ENCODE results near the gene SERINC5.

SERINC5 gene

DNA sequence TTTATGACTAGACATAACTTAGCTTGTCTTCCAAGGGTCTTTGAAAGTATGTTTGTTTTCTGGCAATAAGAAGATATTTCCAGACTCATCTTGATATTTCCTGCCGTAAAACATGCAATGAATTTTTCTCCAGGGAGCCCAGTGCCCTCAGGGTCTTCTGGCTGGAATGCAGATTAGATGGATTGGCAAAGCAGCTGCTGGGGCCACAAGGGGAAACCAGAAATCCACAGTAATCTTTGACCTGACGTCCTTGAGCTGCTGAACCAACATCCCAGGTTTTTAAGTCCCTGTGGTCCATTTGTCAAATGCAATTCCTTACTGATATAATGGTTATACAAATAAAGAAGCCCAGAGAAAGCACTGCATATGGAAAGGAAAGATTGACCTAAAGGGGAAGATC lies 127.7 kb downstream of the SERINC5 start:
- Histone ChIP-seq H3K4me3 (ENCODE audit: low read length, poor library complexity, severe bottlenecking) (no peak overlapping the region), H3K9me2 (replicated peaks; ENCODE audit: low read depth, low read length) (no peaks in the 10 kb centered on the region), H3K79me2 (ENCODE audit: insufficient read depth, low read length) (no peaks in the 10 kb centered on the region), H3K27me3 (ENCODE audit: insufficient read depth, low read length, poor library complexity, severe bottlenecking) (no peaks in the 10 kb centered on the region), H3K36me3 (ENCODE audit: insufficient read depth, low read length) (no peaks in the 10 kb centered on the region), H3F3A (ENCODE audit: low read depth) (no peaks in the 10 kb centered on the region), H2AFZ (ENCODE audit: low read length) (no peak overlapping the region), H3K9ac (ENCODE audit: low read depth, low read length, poor library complexity, severe bottlenecking) (no peak overlapping the region), H3K4me2 (ENCODE audit: low read depth, low read length, poor library complexity, severe bottlenecking) (no peak overlapping the region), H3K9me3 (ENCODE audit: insufficient read depth, low read depth, low read length) (no peaks in the 10 kb centered on the region), H3K4me1 (ENCODE audit: insufficient read depth, low read length, poor library complexity, severe bottlenecking) (peaks cover 16% of the 10 kb centered on the region), H4K20me1 (ENCODE audit: insufficient read depth, low read length, poor library complexity, severe bottlenecking) (no peaks in the 10 kb centered on the region)
- TF ChIP-seq EZH2phosphoT487 (IDR thresholded peaks at IDR 0.05; ENCODE audit: borderline replicate concordance), result no peak
- TF ChIP-seq, protein P1, sequence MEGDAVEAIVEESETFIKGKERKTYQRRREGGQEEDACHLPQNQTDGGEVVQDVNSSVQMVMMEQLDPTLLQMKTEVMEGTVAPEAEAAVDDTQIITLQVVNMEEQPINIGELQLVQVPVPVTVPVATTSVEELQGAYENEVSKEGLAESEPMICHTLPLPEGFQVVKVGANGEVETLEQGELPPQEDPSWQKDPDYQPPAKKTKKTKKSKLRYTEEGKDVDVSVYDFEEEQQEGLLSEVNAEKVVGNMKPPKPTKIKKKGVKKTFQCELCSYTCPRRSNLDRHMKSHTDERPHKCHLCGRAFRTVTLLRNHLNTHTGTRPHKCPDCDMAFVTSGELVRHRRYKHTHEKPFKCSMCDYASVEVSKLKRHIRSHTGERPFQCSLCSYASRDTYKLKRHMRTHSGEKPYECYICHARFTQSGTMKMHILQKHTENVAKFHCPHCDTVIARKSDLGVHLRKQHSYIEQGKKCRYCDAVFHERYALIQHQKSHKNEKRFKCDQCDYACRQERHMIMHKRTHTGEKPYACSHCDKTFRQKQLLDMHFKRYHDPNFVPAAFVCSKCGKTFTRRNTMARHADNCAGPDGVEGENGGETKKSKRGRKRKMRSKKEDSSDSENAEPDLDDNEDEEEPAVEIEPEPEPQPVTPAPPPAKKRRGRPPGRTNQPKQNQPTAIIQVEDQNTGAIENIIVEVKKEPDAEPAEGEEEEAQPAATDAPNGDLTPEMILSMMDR (conservative IDR thresholded peaks at IDR 0.05; ENCODE audit: low read length), result no peak

DNA sequence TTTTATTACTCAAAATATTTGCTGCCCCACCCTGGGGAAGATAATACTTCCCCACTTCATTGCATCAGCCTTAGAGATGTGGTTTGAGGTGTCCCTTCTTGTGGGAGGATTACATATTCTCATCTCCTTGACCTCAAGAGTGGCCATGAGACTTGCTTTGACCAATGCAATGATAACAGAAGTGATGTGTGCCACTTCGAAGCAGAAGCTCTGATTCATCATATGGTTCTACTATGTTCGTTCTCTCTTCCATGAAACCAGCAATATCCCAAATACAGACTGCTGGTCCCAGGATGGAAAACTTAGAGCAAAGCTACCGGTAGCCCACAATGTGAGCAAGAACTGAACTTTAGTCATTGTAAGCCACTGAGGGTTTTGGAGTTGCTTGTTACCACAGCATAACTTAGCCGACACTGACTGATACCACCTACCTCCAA lies 128.7 kb downstream of the SERINC5 start:
- Histone ChIP-seq H4K20me1 (ENCODE audit: insufficient read depth, low read length, poor library complexity, severe bottlenecking) (no peaks in the 10 kb centered on the region), H3K9me2 (replicated peaks; ENCODE audit: low read depth, low read length) (no peaks in the 10 kb centered on the region), H3K79me2 (ENCODE audit: insufficient read depth, low read length) (no peaks in the 10 kb centered on the region), H3K4me1 (ENCODE audit: insufficient read depth, low read length, poor library complexity, severe bottlenecking) (peaks cover 16% of the 10 kb centered on the region), H3K36me3 (ENCODE audit: insufficient read depth, low read length) (no peaks in the 10 kb centered on the region), H3K27me3 (ENCODE audit: insufficient read depth, low read length, poor library complexity, severe bottlenecking) (no peaks in the 10 kb centered on the region), H3K9ac (ENCODE audit: low read depth, low read length, poor library complexity, severe bottlenecking) (no peak overlapping the region), H3F3A (ENCODE audit: low read depth) (no peaks in the 10 kb centered on the region), H3K4me2 (ENCODE audit: low read depth, low read length, poor library complexity, severe bottlenecking) (no peak overlapping the region), H3K4me3 (ENCODE audit: low read length, poor library complexity, severe bottlenecking) (no peak overlapping the region), H2AFZ (ENCODE audit: low read length) (no peak overlapping the region), H3K9me3 (ENCODE audit: insufficient read depth, low read depth, low read length) (no peaks in the 10 kb centered on the region)
- TF ChIP-seq, protein P1 (conservative IDR thresholded peaks at IDR 0.05; ENCODE audit: low read length), result no peak
- no peak for TF ChIP-seq EZH2phosphoT487 (IDR thresholded peaks at IDR 0.05; ENCODE audit: borderline replicate concordance)

DNA sequence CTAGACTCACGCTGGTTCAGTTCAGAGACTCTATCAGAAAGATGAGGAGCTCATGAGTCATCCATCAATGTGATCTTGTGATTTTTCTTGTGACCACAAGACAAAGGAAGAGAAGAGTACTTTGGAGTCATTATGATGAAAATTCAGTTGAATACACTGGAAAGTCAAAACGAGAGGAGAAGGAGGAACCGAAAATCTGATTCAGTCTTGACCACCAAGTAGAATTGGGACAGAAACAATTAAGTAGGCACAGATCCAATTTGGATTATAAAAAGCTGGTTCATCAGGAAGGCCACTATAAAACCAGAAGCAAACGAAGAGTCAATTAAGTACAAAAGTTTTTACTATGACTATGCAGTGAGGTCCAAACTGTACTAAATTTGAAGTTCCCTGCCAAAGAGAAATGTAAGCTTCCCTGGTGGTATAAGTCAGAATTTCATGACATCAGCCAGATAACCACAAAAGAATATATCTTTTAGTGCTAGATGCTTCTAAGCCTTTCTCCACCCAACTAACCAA lies 129.8 kb downstream of the SERINC5 start:
- Histone ChIP-seq H3K9me2 (replicated peaks; ENCODE audit: low read depth, low read length) (no peaks in the 10 kb centered on the region), H2AFZ (ENCODE audit: low read length) (no peak overlapping the region), H3K36me3 (ENCODE audit: insufficient read depth, low read length) (no peaks in the 10 kb centered on the region), H3K9me3 (ENCODE audit: insufficient read depth, low read depth, low read length) (no peaks in the 10 kb centered on the region), H3K27me3 (ENCODE audit: insufficient read depth, low read length, poor library complexity, severe bottlenecking) (no peaks in the 10 kb centered on the region), H3F3A (ENCODE audit: low read depth) (no peaks in the 10 kb centered on the region), H3K79me2 (ENCODE audit: insufficient read depth, low read length) (no peaks in the 10 kb centered on the region), H3K4me1 (ENCODE audit: insufficient read depth, low read length, poor library complexity, severe bottlenecking) (peaks cover 16% of the 10 kb centered on the region), H3K9ac (ENCODE audit: low read depth, low read length, poor library complexity, severe bottlenecking) (no peak overlapping the region), H3K4me2 (ENCODE audit: low read depth, low read length, poor library complexity, severe bottlenecking) (no peak overlapping the region), H3K4me3 (ENCODE audit: low read length, poor library complexity, severe bottlenecking) (no peak overlapping the region), H4K20me1 (ENCODE audit: insufficient read depth, low read length, poor library complexity, severe bottlenecking) (no peaks in the 10 kb centered on the region)
- TF ChIP-seq, protein P1 (conservative IDR thresholded peaks at IDR 0.05; ENCODE audit: low read length), result no peak
- TF ChIP-seq EZH2phosphoT487 (IDR thresholded peaks at IDR 0.05; ENCODE audit: borderline replicate concordance), result no peak
